Measurements from ENCODE around the gene SZRD1. TPM values are rescaled to one million over a fixed set of nuclear protein-coding genes. Genes with fewer than 3 reads are reported as not detected.
A peak's percentile ranks its signal among the peaks of the same experiment; 100 is the strongest.

Gene SZRD1
- total RNA-seq, 1 experiment from 2014 or later, result 136 TPM

- Histone ChIP-seq H3F3A (ENCODE audit: low read length, unreplicated experiment) (peaks cover 4% of the 10 kb centered on the region), H3K27ac (ENCODE audit: low read length) (peak overlapping the region; percentile 36), H3K9ac (ENCODE audit: low read length) (no peak overlapping the region), H2AFZ (ENCODE audit: low read length) (no peak overlapping the region), H3K79me2 (ENCODE audit: low read length) (peaks cover 86% of the 10 kb centered on the region), H4K20me1 (ENCODE audit: low read length) (peaks cover 31% of the 10 kb centered on the region), H3K4me3 (ENCODE audit: low read length) (no peak overlapping the region), H3K36me3 (ENCODE audit: low read depth, low read length) (no peaks in the 10 kb centered on the region), H3K9me3 (ENCODE audit: low read length) (no peaks in the 10 kb centered on the region), H3K4me1 (ENCODE audit: insufficient read depth, low read length) (peaks cover 34% of the 10 kb centered on the region), H3K9me2 (replicated peaks; ENCODE audit: low read length) (no peaks in the 10 kb centered on the region), H3K27me3 (ENCODE audit: low read length) (no peaks in the 10 kb centered on the region), H3K4me2 (ENCODE audit: low read length) (peak overlapping the region; percentile 99)
- no TSS peak for BruUV-seq (replicated peaks)
- TF ChIP-seq EZH2 (IDR thresholded peaks at IDR 0.05; ENCODE audit: low read length, unreplicated experiment), result no peak
- TF ChIP-seq EZH2phosphoT487 (IDR thresholded peaks at IDR 0.05; ENCODE audit: borderline replicate concordance, low read length), result no peak
- no peak for TF ChIP-seq CTCF (conservative IDR thresholded peaks at IDR 0.05; ENCODE audit: low read depth, low read length)
- intact Hi-C loops (cut with micrococcal nuclease), result no loop called here
- DNase-seq, result peak; percentile 61
- CTCF ChIA-PET, result interaction anchor here (0.6 kb wide), 3 partner anchors 24 to 227 kb away, joined by 4 to 14 read pairs (median 7); no protein-coding TSS in a partner anchor
- peak; percentile 32 for ATAC-seq
- POLR2A ChIA-PET (ENCODE audit: unreplicated experiment), result no interaction called here
Measured at GRCh38 chr1:16348414-16349182, 18.4 kb upstream of the SZRD1 start.

GRCh38 chr1:16349847-16350406 is 17.1 kb upstream of the SZRD1 start:
- intact Hi-C loops (cut with micrococcal nuclease), result loop anchor here (5.0 kb wide), 1 partner anchor 98 kb away; no protein-coding TSS in a partner anchor

More at GRCh38 chr1:16349847-16350406, 17.1 kb upstream of the SZRD1 start:
- Histone ChIP-seq H3K9me3 (ENCODE audit: low read length) (no peaks in the 10 kb centered on the region), H3K36me3 (ENCODE audit: low read depth, low read length) (no peaks in the 10 kb centered on the region), H3K4me2 (ENCODE audit: low read length) (peak overlapping the region; percentile 99), H3K79me2 (ENCODE audit: low read length) (peaks cover 72% of the 10 kb centered on the region), H3K9ac (ENCODE audit: low read length) (no peak overlapping the region), H3K4me3 (ENCODE audit: low read length) (peak overlapping the region; percentile 79; the same call in 1 of the 2 replicates), H3K27ac (ENCODE audit: low read length) (no peak overlapping the region), H3F3A (ENCODE audit: low read length, unreplicated experiment) (peaks cover 4% of the 10 kb centered on the region), H3K27me3 (ENCODE audit: low read length) (no peaks in the 10 kb centered on the region), H3K9me2 (replicated peaks; ENCODE audit: low read length) (no peaks in the 10 kb centered on the region), H3K4me1 (ENCODE audit: insufficient read depth, low read length) (peaks cover 34% of the 10 kb centered on the region), H2AFZ (ENCODE audit: low read length) (no peak overlapping the region), H4K20me1 (ENCODE audit: low read length) (peaks cover 31% of the 10 kb centered on the region)
- POLR2A ChIA-PET (ENCODE audit: unreplicated experiment), result no interaction called here
- ATAC-seq (no peak), DNase-seq (no peak)
- TF ChIP-seq CTCF (conservative IDR thresholded peaks at IDR 0.05; ENCODE audit: low read depth, low read length), result no peak
- TF ChIP-seq EZH2phosphoT487 (IDR thresholded peaks at IDR 0.05; ENCODE audit: borderline replicate concordance, low read length), result no peak
- no peak for TF ChIP-seq EZH2 (IDR thresholded peaks at IDR 0.05; ENCODE audit: low read length, unreplicated experiment)
- BruUV-seq (replicated peaks), result no TSS peak
- CTCF ChIA-PET, result no interaction called here
